GM12878 (cell line): ENCODE measurements around the gene PGLYRP3. TPM values are rescaled to one million over a fixed set of nuclear protein-coding genes. Genes with fewer than 3 reads are reported as not detected.

Source experiments
- CREB1 ChIP-seq: IDR thresholded peaks from 2 replicates; pipeline ENCODE4 v1.6.1; 2012; ENCODE audit warnings: low read depth, mild to moderate bottlenecking, inconsistent platforms
- DPF2 ChIP-seq: fragments of 450-650 bp; IDR thresholded peaks from 2 replicates; pipeline ENCODE4 v1.6.1; 2017; ENCODE audit warnings: mild to moderate bottlenecking
- ETV6 ChIP-seq, 2 experiments: fragments of 450-650 bp in 1 of 2; IDR thresholded peaks in 1 of 2; conservative IDR thresholded peaks in 1 of 2; 2 replicates each; pipeline ENCODE4 v1.6.1; 2014; ENCODE audit warnings: antibody characterized with exemption in 1 of 2, borderline replicate concordance in 1 of 2, low read depth in 1 of 2, mild to moderate bottlenecking in 1 of 2, moderate library complexity in 1 of 2
- IRF4 ChIP-seq: IDR thresholded peaks from 2 replicates; pipeline ENCODE4 v1.6.1; 2011; ENCODE audit warnings: low read depth, low read length
- MXI1 ChIP-seq: fragments of 150-350 bp; IDR thresholded peaks from 2 replicates; pipeline ENCODE4 v1.6.1; 2011; ENCODE audit warnings: low read depth, mild to moderate bottlenecking, inconsistent platforms, low read length, improper control_type of control experiment
- MYB ChIP-seq: fragments of 150-350 bp; IDR thresholded peaks from 2 replicates; pipeline ENCODE4 v1.6.1; 2014; ENCODE audit warnings: mild to moderate bottlenecking, low read depth, low read length, borderline replicate concordance
- PAX5 ChIP-seq: IDR thresholded peaks from 2 replicates; pipeline ENCODE4 v1.6.1; 2011; ENCODE audit warnings: low read depth, low read length, borderline replicate concordance
- PML ChIP-seq: IDR thresholded peaks from 2 replicates; pipeline ENCODE4 v1.6.1; 2012; ENCODE audit warnings: low read length, inconsistent platforms
- TCF7 ChIP-seq: IDR thresholded peaks from 2 replicates; pipeline ENCODE4 v1.6.1; 2014; ENCODE audit warnings: antibody characterized with exemption, borderline replicate concordance
- polyA plus RNA-seq, 11 experiments: library from polyadenylated mRNA; depleted of rRNA in 4 of 11; unstranded in 6 of 11; stranded (reverse) in 5 of 11; fragments of >200 nt; fragmentation: Nextera tagmentation in 4 of 11; fragmentation: Illumina TruSeq in 1 of 11; extraction: Ambion mirVana in 4 of 11; extraction: Trizol in 1 of 11; gene quantifications; 1 replicate in 1 of 11; 2 replicates in 10 of 11; pipeline versions ENCODE4 v1.2.1 to v1.2.3, GENCODE V29; 2011 to 2016; ENCODE audit warnings: inconsistent platforms in 2 of 11, missing spikeins in 2 of 11, low read depth in 1 of 11
- total RNA-seq, 4 experiments: library from RNA; depleted of rRNA in 3 of 4; stranded (reverse); fragments of >200 nt in 3 of 4; fragmentation: Illumina TruSeq in 1 of 4; extraction: Trizol in 1 of 4; gene quantifications; 2 replicates each; pipeline versions ENCODE4 v1.2.1 to v1.2.3, GENCODE V29; 2013 to 2021
- TF ChIP-seq, protein P1 (sequence below): fragments of 450-650 bp; IDR thresholded peaks from 2 replicates; pipeline ENCODE4 v1.6.1; 2017; ENCODE audit warnings: mild to moderate bottlenecking, moderate library complexity
- TF ChIP-seq, protein P2 (sequence below): fragments of 450-650 bp; IDR thresholded peaks from 2 replicates; pipeline ENCODE4 v1.6.1; 2018; ENCODE audit warnings: borderline replicate concordance, mild to moderate bottlenecking; ENCODE audit not compliant: partially characterized antibody

Gene PGLYRP3
- total and polyA plus RNA-seq, 10 of the 15 experiments (the other 5 are each of a cell fraction or from before 2014, with no cell fraction given), result 0.10 to 0.49 (median 0.18) TPM; not detected in 7

DNA sequence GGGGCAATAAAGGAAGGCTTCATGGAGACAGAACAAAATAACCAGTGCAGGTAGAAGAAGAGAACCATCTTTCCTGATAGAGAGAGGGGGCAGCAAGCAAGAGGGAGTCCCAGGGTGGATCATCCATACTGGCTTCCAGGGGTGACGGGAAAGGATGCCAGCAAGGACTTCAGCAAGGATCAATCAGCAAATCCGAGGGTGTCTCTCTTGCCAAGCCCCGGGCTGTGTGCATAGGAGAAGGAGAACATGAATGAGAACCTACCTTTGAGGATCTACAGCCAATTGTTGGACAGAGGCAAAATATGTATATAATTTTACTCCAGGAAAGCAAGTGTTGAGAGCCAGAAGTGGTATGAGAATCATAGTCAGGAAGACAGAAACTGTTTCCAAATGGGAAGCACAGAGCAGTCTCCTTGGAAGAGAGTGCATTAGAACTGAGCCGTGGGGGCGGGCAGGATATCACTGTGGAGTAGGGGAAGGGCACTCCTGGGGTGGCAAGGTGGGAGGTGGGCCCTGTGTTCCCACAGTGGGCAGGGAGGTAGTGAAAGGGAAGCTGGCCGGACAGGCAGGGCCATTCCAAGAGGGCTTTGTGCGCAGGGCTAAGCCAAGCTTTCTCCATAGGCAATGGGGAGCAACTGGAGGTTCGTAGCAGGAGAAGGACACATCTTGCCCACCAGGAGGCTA, 43.8 kb upstream of the PGLYRP3 start (continued):
- TF ChIP-seq, protein P1, sequence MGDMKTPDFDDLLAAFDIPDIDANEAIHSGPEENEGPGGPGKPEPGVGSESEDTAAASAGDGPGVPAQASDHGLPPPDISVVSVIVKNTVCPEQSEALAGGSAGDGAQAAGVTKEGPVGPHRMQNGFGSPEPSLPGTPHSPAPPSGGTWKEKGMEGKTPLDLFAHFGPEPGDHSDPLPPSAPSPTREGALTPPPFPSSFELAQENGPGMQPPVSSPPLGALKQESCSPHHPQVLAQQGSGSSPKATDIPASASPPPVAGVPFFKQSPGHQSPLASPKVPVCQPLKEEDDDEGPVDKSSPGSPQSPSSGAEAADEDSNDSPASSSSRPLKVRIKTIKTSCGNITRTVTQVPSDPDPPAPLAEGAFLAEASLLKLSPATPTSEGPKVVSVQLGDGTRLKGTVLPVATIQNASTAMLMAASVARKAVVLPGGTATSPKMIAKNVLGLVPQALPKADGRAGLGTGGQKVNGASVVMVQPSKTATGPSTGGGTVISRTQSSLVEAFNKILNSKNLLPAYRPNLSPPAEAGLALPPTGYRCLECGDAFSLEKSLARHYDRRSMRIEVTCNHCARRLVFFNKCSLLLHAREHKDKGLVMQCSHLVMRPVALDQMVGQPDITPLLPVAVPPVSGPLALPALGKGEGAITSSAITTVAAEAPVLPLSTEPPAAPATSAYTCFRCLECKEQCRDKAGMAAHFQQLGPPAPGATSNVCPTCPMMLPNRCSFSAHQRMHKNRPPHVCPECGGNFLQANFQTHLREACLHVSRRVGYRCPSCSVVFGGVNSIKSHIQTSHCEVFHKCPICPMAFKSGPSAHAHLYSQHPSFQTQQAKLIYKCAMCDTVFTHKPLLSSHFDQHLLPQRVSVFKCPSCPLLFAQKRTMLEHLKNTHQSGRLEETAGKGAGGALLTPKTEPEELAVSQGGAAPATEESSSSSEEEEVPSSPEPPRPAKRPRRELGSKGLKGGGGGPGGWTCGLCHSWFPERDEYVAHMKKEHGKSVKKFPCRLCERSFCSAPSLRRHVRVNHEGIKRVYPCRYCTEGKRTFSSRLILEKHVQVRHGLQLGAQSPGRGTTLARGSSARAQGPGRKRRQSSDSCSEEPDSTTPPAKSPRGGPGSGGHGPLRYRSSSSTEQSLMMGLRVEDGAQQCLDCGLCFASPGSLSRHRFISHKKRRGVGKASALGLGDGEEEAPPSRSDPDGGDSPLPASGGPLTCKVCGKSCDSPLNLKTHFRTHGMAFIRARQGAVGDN, result no peak
- TF ChIP-seq TCF7, result no peak
- TF ChIP-seq, protein P2, sequence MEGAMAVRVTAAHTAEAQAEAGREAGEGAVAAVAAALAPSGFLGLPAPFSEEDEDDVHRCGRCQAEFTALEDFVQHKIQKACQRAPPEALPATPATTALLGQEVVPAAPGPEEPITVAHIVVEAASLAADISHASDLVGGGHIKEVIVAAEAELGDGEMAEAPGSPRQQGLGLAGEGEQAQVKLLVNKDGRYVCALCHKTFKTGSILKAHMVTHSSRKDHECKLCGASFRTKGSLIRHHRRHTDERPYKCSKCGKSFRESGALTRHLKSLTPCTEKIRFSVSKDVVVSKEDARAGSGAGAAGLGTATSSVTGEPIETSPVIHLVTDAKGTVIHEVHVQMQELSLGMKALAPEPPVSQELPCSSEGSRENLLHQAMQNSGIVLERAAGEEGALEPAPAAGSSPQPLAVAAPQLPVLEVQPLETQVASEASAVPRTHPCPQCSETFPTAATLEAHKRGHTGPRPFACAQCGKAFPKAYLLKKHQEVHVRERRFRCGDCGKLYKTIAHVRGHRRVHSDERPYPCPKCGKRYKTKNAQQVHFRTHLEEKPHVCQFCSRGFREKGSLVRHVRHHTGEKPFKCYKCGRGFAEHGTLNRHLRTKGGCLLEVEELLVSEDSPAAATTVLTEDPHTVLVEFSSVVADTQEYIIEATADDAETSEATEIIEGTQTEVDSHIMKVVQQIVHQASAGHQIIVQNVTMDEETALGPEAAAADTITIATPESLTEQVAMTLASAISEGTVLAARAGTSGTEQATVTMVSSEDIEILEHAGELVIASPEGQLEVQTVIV, result no peak
- TF ChIP-seq MYB, result no peak
- no peak for TF ChIP-seq IRF4
- no peak for TF ChIP-seq ETV6 (conservative IDR thresholded peaks at IDR 0.05 in 1 of 2, IDR thresholded peaks at IDR 0.05 in 1 of 2; ENCODE audit: borderline replicate concordance in 1 of 2, low read depth in 1 of 2)
- TF ChIP-seq PML, result no peak
- no peak for TF ChIP-seq CREB1
- TF ChIP-seq DPF2, result no peak
- no peak for TF ChIP-seq MXI1
- no peak for TF ChIP-seq PAX5
